ENCODE data around the gene EMILIN2.

Gene EMILIN2

GRCh38 chr18:2910751-2911425, 64.1 kb downstream of the EMILIN2 start:
- DNase-seq = no peak
- no peak for TF ChIP-seq CTCF (IDR thresholded peaks at IDR 0.05)
- Histone ChIP-seq H3K27ac (no peak overlapping the region), H3K4me3 (no peak overlapping the region), H3K4me1 (peaks cover 0 to 18% (median 11%) of the 10 kb centered on the region in 4 donors), H3K27me3 (peaks cover 0 to 10% of the 10 kb centered on the region in 2 donors), H3K9me3 (no peaks in the 10 kb centered on the region), H3K36me3 (peaks cover 32 to 64% (median 37%) of the 10 kb centered on the region in 3 donors)
- intact Hi-C loops (cut with DNase I; ENCODE audit: low total_unique reads) = no loop called here

DNA sequence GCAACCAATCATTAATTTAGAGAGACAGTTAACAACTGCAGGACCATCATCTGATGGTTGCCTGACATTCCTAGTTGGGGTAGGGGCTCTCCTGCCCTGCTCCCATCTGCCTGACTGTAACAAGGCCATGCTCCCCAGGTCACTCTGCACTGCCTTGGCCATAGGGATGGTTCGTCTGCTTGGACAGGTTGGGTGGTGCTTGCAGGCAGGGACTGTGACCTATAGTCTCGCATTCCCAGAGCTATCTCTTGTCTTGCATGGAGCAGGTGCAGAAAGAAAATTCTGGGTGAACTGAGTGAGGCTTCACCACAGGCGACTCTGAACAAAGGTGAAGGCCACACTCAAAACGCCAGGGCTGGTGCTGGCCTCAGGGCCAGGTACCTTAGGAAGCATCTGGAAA, 64.7 kb downstream of the EMILIN2 start:
- intact Hi-C loops (cut with DNase I; ENCODE audit: low total_unique reads) = no loop called here
- H3K4me3 ChIP-seq = no peak overlapping the region
- peaks cover 0 to 12% (median 7%) of the 10 kb centered on the region in 4 donors for H3K4me1 ChIP-seq
- H3K9me3 ChIP-seq = no peaks in the 10 kb centered on the region
- no peak for TF ChIP-seq CTCF (IDR thresholded peaks at IDR 0.05)
- peaks cover 0 to 6% of the 10 kb centered on the region in 2 donors for H3K27me3 ChIP-seq
- peaks cover 38 to 69% (median 41%) of the 10 kb centered on the region in 3 donors for H3K36me3 ChIP-seq
- H3K27ac ChIP-seq = no peak overlapping the region
- no peak for DNase-seq

GRCh38 chr18:2912357-2913299, 65.8 kb downstream of the EMILIN2 start:
- peaks cover 0 to 3% of the 10 kb centered on the region in 2 donors for H3K27me3 ChIP-seq
- H3K36me3 ChIP-seq = peaks cover 40 to 72% (median 45%) of the 10 kb centered on the region in 3 donors
- H3K4me3 ChIP-seq = no peak overlapping the region
- no peaks in the 10 kb centered on the region for H3K9me3 ChIP-seq
- peaks cover 0 to 10% (median 3%) of the 10 kb centered on the region in 4 donors for H3K4me1 ChIP-seq
- intact Hi-C loops (cut with DNase I; ENCODE audit: low total_unique reads) = no loop called here
- no peak for TF ChIP-seq CTCF (IDR thresholded peaks at IDR 0.05)
- H3K27ac ChIP-seq = no peak overlapping the region
- no peak for DNase-seq

DNA sequence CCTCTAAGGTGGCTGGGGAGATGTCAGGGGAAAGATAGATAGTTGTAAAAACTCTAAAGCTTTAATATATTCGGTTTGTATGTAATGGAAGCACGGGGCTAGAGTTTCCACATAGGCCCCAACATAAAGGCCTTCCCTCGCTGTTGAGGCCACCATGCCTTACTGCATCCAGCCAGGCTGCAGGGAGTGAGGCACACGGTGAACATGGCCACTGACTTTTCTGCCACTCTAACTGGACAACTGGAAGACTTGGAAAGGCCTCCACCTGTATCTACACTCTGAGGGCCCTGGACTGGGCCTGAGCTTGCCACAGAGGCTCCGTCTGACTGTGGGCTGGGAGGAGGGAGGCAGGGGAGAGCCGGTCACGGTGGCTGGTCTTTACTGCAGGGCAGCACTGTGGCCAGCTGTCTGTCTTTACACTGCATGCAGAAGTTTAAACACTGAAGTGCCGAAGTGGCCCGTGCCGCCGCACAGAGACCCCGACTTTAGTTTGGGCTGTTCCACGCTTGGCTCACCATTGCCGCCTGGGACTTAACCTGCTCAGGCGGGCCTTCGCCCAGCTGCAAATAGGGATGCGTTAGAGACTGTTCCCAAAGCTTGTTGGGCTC, 66.7 kb downstream of the EMILIN2 start:
- TF ChIP-seq CTCF (IDR thresholded peaks at IDR 0.05) = no peak
- H3K9me3 ChIP-seq = no peaks in the 10 kb centered on the region
- intact Hi-C loops (cut with DNase I; ENCODE audit: low total_unique reads) = no loop called here
- no peak overlapping the region for H3K27ac ChIP-seq
- H3K27me3 ChIP-seq = peaks cover 0 to 3% of the 10 kb centered on the region in 2 donors
- peaks cover 40 to 80% (median 45%) of the 10 kb centered on the region in 3 donors for H3K36me3 ChIP-seq
- DNase-seq = no peak
- peaks cover 0 to 12% (median 3%) of the 10 kb centered on the region in 4 donors for H3K4me1 ChIP-seq
- no peak overlapping the region for H3K4me3 ChIP-seq

- H3K36me3 ChIP-seq = peaks cover 48 to 88% (median 54%) of the 10 kb centered on the region in 3 donors
- H3K27me3 ChIP-seq = peaks cover 0 to 2% of the 10 kb centered on the region in 2 donors
- no peak for DNase-seq
- intact Hi-C loops (cut with DNase I; ENCODE audit: low total_unique reads) = no loop called here
- H3K4me1 ChIP-seq = peaks cover 0 to 12% (median 3%) of the 10 kb centered on the region in 4 donors
- H3K9me3 ChIP-seq = no peaks in the 10 kb centered on the region
- no peak overlapping the region for H3K4me3 ChIP-seq
- no peak overlapping the region for H3K27ac ChIP-seq
- TF ChIP-seq CTCF (IDR thresholded peaks at IDR 0.05) = no peak
Measured at GRCh38 chr18:2914185-2914880, 67.5 kb downstream of the EMILIN2 start.
